ENCODE results near the gene NPHP4.

Gene NPHP4

DNA sequence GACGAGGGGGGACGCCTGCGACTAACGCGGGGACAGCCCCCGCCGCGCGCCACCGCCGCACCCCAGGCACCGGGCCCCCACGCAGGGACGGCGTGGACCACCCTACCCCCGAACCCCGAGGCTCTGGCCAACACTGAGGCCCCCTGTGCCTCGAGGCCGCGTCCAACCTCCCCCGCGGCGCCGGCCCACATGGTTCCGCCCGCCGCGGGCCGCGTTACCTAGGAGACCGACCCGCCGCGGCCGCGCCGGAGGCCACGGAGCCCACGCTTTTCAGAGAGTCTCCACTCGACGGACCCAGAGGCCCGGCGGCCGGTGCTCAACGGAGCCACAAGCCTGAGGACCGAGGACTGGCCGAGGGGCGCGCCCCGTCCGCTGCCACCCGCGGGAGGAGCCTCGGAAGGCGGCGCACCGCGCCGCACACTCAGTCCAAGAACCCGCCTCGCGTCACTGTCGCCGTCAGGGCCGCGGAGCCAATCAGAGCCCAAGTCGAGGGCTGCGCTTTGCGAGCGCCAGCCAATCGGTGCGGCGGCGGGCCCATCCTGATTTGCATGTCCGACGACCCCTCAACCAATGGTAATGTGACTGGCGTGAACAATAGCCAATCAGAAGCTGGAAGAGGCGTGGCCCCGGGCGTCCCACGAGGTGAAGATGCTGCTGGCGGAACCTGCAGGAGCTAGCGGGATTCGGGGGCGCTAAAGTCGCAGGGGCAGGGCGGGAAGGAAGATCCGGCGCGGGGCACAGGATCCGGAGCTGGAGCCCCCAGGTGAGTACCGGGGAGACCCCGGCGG lies at the start of gene NPHP4:
NPHP4 (minus strand) TSS at position 400 of the 788 bp plus-strand sequence. CDS start 6,136 bp downstream, outside the sequence.
- peak; percentile 99 for DNase-seq

DNA sequence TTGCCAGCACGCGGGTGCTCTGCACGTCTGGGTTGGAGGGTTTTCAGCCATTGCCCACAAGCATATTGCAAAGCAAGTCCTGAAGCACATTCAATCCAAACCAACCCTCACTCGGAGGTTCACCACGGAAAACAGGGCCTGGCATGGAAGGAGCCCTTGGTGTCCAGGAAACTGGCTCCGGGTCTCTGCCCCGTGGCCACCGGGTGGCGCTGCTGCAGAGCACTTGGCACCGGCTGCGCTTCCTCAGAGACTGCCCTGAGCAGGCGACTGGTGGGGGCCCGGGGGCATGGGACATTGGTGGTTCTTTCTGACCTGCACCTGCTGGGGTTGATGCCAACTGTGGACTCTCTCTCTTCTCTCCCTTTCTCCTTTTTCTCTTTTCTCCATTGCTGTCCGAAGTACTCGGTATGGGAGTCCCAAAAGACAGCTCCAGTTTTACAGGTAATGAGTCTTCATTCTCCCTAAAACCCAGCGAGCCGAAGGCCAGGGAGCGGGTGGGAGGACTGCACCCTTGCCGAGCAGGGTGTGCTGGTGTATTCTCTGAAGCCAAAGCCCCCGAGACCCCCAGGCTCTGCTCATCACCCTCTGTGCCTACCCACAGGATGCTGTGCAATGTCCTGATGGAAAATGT lies 49.3 kb upstream of the NPHP4 start:
- DNase-seq: peak; percentile 35

- DNase-seq: no peak
Measured at GRCh38 chr1:6040861-6041415, 48.7 kb upstream of the NPHP4 start.

DNA sequence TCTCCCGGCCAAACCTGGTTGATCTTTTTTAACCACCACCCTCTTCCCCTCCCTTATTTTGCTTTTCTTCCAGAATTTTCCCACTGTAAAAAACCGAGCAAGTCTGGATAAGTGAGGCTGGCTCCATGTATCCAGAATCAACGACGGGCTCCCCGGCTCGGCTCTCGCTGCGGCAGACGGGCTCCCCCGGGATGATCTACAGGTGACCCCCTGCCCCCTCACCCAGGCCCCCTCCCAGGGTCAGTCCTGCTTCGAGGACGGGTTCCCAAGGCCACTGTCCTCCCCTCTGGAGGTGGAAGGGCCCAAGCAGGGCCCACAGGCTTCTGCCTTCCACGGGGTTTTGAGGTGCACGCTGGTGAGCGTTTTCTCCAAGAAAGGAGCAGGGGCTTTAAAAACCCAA lies 48.2 kb upstream of the NPHP4 start:
- no peak for DNase-seq

DNA sequence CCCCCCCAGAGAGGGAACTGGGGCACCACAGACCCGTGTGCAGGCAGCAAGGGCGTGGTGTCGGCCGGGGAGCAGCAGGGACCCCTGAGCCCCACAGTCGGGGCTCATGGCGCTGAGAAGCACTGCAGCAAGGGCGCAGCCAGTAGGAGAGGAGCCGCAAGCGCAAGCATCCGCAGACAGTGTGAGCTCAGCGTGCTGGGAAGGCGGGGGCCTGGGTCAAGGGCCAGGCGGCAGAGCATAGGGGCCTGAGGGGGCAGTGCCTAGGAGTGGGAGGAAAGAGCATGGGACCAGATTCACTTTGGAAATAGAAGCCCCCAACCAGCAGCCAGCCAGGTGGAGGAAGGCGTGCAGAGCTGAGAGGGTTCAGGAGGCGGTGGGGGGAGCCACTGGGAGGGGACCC lies 46.8 kb upstream of the NPHP4 start:
- no peak for DNase-seq

DNA sequence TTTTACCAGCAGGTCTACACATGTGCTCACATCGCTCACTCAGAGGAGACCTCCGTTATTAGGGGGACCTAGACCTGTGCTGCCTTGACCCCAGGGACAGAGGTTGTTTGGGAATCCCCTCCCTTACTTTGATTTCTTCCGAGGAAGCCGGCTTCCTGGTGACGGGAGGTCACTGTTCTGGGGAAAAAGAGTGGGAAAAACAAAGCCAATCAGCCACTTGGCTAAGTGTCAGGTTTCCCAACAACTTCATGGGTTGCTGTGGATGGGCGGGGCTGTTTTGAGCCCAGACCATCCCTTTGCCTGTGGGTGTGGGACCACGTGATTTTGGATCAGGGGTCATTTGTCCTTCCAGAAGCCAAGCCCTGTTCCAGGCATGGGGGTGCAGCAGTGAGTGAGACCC lies 46.4 kb upstream of the NPHP4 start:
- DNase-seq: no peak

GRCh38 chr1:6037338-6037762 lies 45.1 kb upstream of the NPHP4 start:
- no peak for DNase-seq

DNA sequence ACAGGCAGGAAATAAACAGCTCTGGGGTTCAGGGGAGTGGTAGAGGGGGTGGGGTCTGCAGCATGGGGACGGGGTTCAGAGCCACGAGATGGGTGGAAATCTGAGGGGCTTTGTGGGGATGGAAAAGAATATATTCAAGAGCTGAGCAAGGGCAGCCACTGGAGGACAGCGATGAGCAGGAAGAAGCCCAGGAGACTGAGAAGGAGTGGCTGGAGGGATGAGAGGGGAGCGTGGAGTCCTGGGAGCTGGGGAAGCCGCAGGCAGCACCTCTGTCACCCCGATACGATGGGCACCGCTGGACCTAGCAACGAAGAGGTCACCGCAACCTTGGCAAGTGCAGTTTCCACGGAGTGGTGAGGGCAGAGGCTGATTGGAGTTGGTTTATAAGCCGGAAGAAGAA lies 43.5 kb upstream of the NPHP4 start:
- no peak for DNase-seq

GRCh38 chr1:6035303-6035702 lies 43.1 kb upstream of the NPHP4 start:
- DNase-seq: no peak

DNA sequence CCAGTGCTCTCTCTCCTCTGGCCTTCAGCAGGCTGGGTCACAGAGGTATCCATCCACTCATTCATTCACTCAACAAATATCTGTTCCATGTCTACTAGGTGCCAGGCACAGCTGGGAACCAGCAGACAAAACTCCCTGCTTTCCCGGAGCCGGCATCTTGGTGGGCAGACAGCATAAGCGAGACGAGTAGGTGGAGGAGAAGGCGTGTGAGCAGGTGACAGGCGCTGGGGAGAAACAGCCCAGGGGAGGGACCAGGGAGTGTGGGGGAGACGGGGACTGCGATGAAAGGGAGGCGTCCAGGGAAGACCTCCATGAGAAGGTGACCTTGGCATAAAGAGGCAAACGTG lies 42.5 kb upstream of the NPHP4 start:
- DNase-seq: no peak

DNA sequence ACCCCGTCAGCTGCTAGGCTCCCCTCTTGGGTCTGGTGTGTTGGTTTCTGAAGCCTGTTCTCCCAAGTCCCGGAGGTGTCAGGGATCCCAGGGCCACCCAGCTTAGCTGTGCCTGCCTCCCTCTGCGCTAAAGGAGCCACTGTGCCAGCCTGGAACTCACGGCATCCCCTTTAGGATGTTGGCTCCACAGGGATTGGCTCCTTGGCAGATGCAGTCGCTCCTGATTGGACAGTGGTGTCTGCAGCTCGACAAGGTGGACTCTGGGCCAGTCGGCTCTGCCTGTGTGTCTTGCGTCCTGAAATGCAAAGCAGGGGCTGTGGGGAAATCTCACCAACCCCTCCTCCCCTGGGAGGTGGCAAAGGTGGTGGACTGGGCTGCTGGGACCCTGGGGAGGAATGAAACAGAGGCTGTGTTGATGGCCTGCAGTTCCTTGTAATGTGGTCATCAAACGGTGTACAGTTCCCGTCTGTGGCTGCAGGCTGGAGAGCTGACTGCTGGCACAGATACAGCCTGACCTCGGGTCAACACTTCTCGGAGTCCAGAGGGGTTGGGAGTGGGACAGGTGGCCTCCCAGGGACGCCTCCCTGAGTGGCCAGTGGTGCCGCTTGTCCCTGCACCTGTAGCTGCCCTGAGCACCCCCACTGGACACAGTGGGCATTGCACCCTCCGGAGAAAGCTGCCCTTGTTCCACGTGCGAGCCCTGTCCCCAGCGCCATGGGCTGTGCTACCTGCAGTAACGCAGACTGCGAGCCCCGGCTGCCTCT lies 41.9 kb upstream of the NPHP4 start:
- peak; percentile 47 for DNase-seq

DNA sequence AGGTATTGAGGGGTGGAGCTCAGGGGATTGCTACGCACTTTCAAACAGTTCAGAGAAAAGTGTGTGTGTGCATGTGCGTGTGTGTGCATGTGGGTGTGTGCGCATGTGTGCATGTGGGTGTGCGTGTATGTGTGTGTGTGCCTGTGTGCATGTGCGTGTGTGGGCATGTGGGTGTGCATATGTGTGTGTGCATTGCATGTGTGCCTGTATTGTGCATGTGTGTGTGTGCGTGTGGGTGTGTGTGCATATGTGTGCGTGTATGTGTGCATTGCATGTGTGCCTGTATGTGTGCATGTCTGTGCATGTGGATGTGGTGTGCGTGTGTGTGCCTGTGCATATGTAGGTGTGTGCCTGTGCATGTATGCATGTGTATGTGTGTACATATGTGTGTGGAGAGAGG lies 40.9 kb upstream of the NPHP4 start:
- DNase-seq: no peak

- no peak for DNase-seq
Measured at GRCh38 chr1:6030547-6031261, 38.5 kb upstream of the NPHP4 start.

DNA sequence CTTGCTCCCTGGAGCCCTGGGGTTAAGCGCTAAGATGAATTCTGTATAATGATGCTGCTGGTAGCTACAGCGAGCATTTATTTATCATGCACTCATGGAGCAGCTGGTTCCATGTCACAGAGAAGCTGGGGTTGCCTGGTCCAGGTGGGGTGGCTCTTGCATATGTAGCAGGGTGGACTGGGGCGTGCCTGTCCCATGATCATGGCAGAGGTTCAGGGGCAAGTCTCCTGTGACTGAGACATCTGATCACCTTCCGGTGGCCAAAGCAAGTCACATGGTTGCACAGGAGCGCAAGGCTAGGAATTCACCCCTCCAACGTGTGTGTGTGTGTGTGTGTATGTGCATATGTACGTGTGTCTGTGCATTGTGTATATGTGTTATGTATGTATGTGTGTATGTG lies 37.9 kb upstream of the NPHP4 start:
- no peak for DNase-seq

- no peak for DNase-seq
Measured at GRCh38 chr1:6029351-6029750, 37.1 kb upstream of the NPHP4 start.

DNA sequence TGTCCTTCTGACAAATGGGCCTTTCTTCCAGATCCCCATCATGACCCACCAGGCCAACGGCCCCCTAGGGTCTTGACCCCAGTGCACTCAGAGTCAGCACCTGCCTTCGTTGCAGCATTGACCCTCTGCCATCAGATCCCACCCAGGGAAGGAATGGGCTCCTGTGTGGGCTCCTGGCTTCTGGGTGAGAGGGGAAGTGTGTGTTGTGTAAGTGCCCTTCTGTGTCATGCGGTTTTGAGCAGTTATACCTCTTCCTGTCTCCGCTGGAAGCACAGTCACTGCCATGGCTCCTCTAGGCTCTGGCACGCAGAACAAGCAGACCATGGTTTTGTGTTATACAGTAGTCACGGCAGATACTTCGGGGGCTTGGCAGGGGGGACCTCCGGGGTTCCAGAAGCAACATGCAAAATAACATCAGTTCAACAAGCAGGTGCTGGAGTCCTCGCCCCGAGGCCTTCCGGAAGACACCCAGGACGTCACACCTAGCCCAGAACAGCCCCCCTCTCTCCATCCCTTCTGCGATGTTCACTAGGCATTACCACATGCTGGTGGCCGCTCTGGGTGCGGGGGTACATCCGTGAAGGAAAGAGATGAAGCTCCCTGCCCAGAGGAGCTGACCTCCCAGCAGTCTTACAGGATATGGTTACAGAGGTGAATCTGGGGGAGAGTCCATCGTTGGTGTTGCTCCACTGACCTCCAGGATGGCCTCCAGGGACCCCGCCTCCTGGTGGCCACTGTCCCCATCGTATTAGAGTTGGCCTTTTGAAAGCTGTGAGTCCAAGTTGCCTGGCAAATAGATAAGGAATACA lies 36.0 kb upstream of the NPHP4 start:
- peak; percentile 50 for DNase-seq

DNA sequence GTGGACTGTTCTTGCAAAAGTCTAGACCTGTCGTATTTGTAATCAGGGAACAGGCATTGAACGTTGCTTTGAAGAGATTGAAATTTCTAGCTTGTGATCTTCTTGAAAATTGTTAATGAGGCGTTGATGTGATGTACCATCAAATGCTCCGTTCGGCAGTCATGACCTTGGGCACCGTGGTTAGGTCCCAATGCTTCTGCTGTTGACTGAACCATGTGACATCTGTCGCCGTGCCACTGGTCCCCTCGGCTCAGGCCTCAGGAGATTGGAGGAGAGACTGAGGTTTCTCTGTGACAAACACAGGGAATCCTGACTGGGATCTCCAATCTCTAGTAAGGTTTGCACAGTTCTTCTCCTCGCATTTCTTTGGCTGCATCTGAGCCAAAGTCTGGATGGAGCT lies 35.4 kb upstream of the NPHP4 start:
- no peak for DNase-seq

GRCh38 chr1:6026095-6026809 lies 34.0 kb upstream of the NPHP4 start:
- peak; percentile 94 for DNase-seq

- DNase-seq: peak; percentile 29
Measured at GRCh38 chr1:6025269-6026094, 33.3 kb upstream of the NPHP4 start.

DNA sequence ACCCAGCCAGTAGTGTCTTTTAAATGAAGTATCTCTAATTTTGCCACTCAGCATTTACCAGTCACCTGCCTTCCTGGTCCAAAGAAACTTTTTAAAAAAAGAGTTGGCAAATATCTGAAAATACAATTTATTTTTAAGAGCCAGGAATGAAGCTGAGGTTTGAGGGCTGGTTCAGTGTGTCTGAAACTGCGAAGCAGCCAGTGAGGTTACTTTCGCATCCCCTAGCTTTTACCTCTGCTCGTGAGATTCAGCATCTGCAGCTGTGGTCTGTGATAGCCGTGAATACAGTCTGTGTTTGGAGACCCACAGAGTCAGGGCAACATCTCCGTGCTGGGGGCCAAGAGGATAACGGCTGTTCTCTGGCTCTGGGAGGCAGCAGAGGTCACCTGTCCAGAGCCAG lies 32.2 kb upstream of the NPHP4 start:
- DNase-seq: no peak
